GM18502 (cell line): ENCODE measurements around the gene LHX2.

Experiments used
- ATAC-seq: cut with Tn5 transposase; IDR thresholded peaks from one replicate; pipeline ENCODE4 v1.9.1; 2021; ENCODE audit warnings: mild to moderate bottlenecking; ENCODE audit not compliant: unreplicated experiment, poor library complexity

LHX2 gene

GRCh38 chr9:123998970-123999621 is 12.5 kb upstream of the LHX2 start:
- ATAC-seq = no peak

- ATAC-seq = no peak
Observed at GRCh38 chr9:123999661-124000060, 11.9 kb upstream of the LHX2 start.

- ATAC-seq = no peak
Observed at GRCh38 chr9:124000161-124000783, 11.3 kb upstream of the LHX2 start.

- no peak for ATAC-seq
Observed at GRCh38 chr9:124000784-124001457, 10.6 kb upstream of the LHX2 start.

GRCh38 chr9:124001458-124001799 is 10.1 kb upstream of the LHX2 start:
- no peak for ATAC-seq

GRCh38 chr9:124001866-124002525 is 9.6 kb upstream of the LHX2 start:
- no peak for ATAC-seq

- no peak for ATAC-seq
Observed at GRCh38 chr9:124003636-124004349, 7.8 kb upstream of the LHX2 start.

GRCh38 chr9:124004593-124004992 is 7.0 kb upstream of the LHX2 start:
- ATAC-seq = no peak

GRCh38 chr9:124005029-124005771 is 6.4 kb upstream of the LHX2 start:
- ATAC-seq = no peak

- ATAC-seq = no peak
Observed at GRCh38 chr9:124006448-124007361, 4.9 kb upstream of the LHX2 start.

GRCh38 chr9:124007565-124008302 is 3.8 kb upstream of the LHX2 start:
- ATAC-seq = no peak

- no peak for ATAC-seq
Observed at GRCh38 chr9:124008303-124008693, 3.3 kb upstream of the LHX2 start.

GRCh38 chr9:124008694-124009530 is 2.7 kb upstream of the LHX2 start:
- no peak for ATAC-seq

GRCh38 chr9:124009531-124010217 is 1.9 kb upstream of the LHX2 start:
- ATAC-seq = no peak

- ATAC-seq = no peak
Observed at GRCh38 chr9:124010303-124010664, 1.3 kb upstream of the LHX2 start.

- no peak for ATAC-seq
Observed at GRCh38 chr9:124010665-124011321, 775 bp upstream of the LHX2 start.
